HG03196 (cell line): ENCODE results near the gene SLC25A19.
A peak's percentile ranks its signal among the peaks of the same experiment; 100 is the strongest.
"Not testable (repeated sequence)": the region's sequence is repeated elsewhere in the genome, so short reads cannot be mapped to it uniquely, and the experiment has no call there.

ENCODE experiments used
- ATAC-seq: cut with Tn5 transposase; IDR thresholded peaks from one replicate; pipeline ENCODE4 v1.9.1; 2021; ENCODE audit not compliant: unreplicated experiment

The SLC25A19 gene

GRCh38 chr17:75301502-75302206 lies 12.4 kb upstream of the SLC25A19 start:
- ATAC-seq: no peak

DNA sequence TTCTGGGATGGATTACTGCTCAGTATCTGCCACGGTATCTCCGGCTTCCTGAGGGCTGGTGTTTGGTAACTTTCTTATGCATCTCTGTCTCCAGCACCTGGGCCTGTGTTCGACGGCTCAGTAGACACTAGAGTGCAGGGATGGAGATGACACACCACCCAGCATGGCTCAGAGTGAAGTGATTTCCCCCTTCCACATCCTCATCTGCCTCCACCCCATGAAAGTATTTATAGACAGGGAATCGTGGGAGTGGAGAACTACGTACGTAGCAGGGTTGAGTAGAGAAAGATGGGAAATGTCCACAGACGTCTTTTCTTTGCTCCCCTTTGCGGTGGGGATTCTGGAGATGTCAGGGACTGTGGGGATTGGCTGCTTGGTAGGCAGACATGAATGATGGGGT lies 11.8 kb upstream of the SLC25A19 start:
- no peak for ATAC-seq

DNA sequence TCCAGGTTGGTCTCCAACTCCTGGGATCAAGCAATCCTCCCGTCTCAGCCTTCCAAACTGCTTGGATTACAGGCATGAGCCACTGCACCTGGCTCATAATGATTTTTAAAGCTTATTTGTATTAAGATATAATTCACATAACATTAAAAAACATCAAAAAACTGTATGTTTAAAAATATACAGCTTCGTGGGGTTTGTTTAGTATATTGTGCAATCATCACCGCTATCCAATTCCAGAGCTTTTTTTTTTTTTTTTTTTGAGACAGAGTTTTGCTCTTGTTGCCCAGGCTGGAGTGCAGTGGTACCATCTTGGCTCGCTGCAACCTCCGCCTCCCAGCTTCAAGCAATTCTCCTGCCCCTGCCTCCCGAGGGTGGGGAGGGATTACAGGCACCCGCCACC lies 11.0 kb upstream of the SLC25A19 start:
- no peak for ATAC-seq

GRCh38 chr17:75295201-75296158 lies 6.2 kb upstream of the SLC25A19 start:
- peak; percentile 67 for ATAC-seq

GRCh38 chr17:75292810-75293448 lies 3.7 kb upstream of the SLC25A19 start:
- ATAC-seq: not testable (repeated sequence)

GRCh38 chr17:75289832-75290337 lies 652 bp upstream of the SLC25A19 start:
- peak; percentile 31 for ATAC-seq

DNA sequence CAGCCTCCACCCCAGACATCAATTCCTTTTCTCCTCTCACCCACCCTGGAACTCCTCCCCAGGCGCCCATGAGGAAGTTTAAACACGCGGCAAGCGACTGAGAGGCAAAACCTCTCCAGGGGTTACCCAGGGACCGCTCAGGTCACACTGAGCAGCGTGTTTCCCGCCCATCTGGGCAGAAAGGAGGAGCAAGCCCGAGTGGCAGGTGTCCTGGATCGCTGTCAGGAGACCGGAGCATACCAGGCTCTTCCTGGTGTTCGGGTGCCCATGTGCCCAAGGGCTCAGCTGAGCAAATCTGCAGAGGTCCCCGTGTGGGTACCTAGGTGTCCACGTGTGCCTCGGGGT lies 491 bp downstream of the SLC25A19 start:
- peak; percentile 5 for ATAC-seq

GRCh38 chr17:75288359-75288758 lies 874 bp downstream of the SLC25A19 start:
- ATAC-seq: no peak

- ATAC-seq: no peak
These were observed 2.0 kb downstream of the SLC25A19 start for GRCh38 chr17:75287221-75287620.

- ATAC-seq: no peak
These were observed 4.1 kb downstream of the SLC25A19 start for GRCh38 chr17:75285123-75285522.

DNA sequence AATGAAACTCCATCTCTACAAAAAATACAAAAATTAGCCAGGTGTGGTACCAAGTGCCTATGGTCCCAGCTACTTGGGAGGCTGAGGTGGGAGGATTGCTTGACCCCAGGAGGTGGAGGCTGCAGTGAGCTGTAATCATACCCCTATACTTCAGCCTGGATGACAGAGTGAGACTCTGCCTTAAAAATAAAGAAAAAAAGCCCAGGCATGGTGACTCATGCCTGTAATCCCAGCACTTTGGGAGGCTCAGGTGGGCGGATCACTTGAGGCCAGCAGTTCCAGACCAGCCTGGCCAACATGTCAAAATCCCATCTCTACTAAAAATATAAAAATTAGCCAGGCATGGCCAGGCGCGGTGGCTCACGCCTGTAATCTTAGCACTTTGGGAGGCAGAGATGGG lies 9.0 kb downstream of the SLC25A19 start:
- ATAC-seq: not testable (repeated sequence)

- no peak for ATAC-seq
These were observed 11.6 kb downstream of the SLC25A19 start for GRCh38 chr17:75277664-75278071.

- no peak for ATAC-seq
These were observed 15.1 kb downstream of the SLC25A19 start for GRCh38 chr17:75273977-75274708.

DNA sequence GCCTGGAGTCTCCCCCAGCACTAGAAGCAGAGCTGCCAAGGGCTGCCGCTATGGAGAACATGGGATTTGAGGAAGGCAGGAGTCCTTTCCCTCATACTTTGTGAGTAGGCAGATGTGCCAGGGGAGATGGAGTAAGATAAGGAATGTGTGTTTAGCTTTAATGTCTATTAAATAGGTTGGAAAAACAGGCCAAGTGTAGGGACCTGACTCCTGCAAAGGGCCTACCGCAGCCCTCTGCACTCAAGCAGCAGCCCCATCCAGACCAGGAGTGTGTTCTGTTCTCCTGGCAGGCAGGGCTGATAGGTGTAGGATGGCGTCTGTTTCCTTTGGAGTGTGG lies 16.4 kb downstream of the SLC25A19 start:
- no peak for ATAC-seq

- ATAC-seq: no peak
These were observed 17.0 kb downstream of the SLC25A19 start for GRCh38 chr17:75271955-75272847.

GRCh38 chr17:75271233-75271954 lies 17.8 kb downstream of the SLC25A19 start:
- peak; percentile 74 for ATAC-seq

DNA sequence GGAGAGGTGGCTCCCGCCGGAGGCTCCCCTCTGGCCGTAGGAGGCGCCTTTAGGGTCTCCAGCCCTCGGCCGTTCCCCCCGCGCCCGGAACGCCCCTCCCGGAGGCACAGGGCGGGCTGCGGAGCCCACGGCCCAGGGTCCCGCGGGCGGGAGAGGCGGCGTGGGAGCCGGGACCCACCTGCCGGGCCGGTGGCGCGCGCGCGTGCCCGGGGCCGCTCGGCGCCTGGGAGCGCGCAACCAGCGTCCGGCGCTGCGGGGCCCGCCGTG lies 18.3 kb downstream of the SLC25A19 start, which contains the start of gene MIF4GD:
TSS of gene MIF4GD (minus strand) at position 266 of the 267 bp plus-strand sequence. CDS start 1,036 bp downstream, outside the sequence.
- no peak for ATAC-seq

GRCh38 chr17:75270218-75270965 lies 18.8 kb downstream of the SLC25A19 start:
- peak; percentile 36 for ATAC-seq

DNA sequence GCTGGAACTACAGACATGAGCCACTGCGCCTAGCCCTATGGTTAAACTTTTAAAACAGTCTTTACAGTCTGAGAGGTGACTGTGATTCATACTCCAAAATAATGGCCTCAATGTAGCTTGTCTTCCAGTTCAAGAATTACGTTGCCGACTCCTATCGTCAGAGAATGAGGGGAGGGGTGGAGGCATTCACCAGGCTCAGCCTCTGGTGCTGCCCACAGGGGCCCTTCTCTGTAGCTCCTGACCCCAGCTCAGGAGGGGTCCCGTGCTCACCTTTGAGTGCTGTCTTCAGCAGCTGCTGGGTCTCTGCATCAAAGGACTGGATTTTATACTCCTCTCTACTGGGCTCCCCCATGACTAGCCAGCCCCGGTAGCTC lies 19.4 kb downstream of the SLC25A19 start:
- no peak for ATAC-seq
